Choroid plexus epithelial cell (primary cell): Measurements from ENCODE around the gene IGFBP5.

Experiments used
- DNase-seq: peaks from one replicate; pipeline ENCODE4 v3.0.0-alpha.2; 2010; ENCODE audit warnings: low read depth
- H3K4me3 ChIP-seq: 2 replicates; pipeline ENCODE4 v1.5.1; 2011; ENCODE audit warnings: low read depth, mild to moderate bottlenecking, control low read depth, low read length, moderate library complexity
- TF ChIP-seq, protein P1 (sequence below): conservative IDR thresholded peaks from 2 replicates; pipeline ENCODE4 v1.5.1; 2011; ENCODE audit warnings: low read depth, mild to moderate bottlenecking, control low read depth, inconsistent platforms, low read length, moderate library complexity

IGFBP5 gene

DNA sequence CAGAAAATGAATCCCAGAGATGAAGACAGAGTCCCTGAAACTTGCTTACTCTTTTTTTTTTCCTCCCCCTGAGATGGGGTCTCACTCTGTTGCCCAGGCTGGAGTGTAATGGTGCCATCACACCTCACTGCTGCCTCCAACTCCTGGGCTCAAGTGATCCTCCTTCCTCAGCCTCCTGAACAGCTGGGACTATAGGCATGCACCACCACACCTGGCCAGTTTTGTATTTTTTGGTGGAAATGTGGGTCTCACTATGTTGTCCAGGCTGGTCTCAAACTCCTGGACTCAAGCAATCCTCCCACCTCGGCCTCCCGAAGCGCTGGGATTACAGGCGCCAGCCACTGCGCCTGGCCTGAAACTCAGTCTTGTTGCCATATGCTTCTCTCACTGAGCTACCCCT is 34.3 kb downstream of the IGFBP5 start:
- no peak for DNase-seq
- no peak overlapping the region for H3K4me3 ChIP-seq
- TF ChIP-seq, protein P1, sequence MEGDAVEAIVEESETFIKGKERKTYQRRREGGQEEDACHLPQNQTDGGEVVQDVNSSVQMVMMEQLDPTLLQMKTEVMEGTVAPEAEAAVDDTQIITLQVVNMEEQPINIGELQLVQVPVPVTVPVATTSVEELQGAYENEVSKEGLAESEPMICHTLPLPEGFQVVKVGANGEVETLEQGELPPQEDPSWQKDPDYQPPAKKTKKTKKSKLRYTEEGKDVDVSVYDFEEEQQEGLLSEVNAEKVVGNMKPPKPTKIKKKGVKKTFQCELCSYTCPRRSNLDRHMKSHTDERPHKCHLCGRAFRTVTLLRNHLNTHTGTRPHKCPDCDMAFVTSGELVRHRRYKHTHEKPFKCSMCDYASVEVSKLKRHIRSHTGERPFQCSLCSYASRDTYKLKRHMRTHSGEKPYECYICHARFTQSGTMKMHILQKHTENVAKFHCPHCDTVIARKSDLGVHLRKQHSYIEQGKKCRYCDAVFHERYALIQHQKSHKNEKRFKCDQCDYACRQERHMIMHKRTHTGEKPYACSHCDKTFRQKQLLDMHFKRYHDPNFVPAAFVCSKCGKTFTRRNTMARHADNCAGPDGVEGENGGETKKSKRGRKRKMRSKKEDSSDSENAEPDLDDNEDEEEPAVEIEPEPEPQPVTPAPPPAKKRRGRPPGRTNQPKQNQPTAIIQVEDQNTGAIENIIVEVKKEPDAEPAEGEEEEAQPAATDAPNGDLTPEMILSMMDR, result no peak

GRCh38 chr2:216660496-216660895 is 34.9 kb downstream of the IGFBP5 start:
- no peak overlapping the region for H3K4me3 ChIP-seq
- DNase-seq, result no peak
- TF ChIP-seq, protein P1, result no peak

DNA sequence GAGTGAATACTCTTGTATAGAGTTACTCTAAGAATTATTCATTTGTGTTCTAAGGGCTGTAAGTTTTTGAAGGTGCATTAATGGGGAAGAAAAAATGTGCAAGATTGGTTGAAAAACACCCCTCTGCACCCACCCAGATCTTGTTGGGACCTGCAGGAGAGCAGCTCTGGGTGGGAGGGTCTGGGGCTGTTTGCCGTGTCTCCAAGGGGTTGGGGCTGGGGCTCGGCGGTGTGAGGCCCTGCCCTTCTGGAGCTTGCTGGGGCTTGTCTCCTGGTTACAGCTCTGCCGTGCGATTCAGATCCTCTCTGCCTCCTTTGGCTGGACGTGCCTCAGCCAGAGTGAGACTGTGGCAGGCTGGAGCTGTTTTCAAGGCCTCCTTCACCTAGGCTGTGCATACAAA is 36.1 kb downstream of the IGFBP5 start:
- no peak overlapping the region for H3K4me3 ChIP-seq
- no peak for DNase-seq
- TF ChIP-seq, protein P1, result no peak

GRCh38 chr2:216658757-216659156 is 36.6 kb downstream of the IGFBP5 start:
- TF ChIP-seq, protein P1, result no peak
- no peak overlapping the region for H3K4me3 ChIP-seq
- no peak for DNase-seq

DNA sequence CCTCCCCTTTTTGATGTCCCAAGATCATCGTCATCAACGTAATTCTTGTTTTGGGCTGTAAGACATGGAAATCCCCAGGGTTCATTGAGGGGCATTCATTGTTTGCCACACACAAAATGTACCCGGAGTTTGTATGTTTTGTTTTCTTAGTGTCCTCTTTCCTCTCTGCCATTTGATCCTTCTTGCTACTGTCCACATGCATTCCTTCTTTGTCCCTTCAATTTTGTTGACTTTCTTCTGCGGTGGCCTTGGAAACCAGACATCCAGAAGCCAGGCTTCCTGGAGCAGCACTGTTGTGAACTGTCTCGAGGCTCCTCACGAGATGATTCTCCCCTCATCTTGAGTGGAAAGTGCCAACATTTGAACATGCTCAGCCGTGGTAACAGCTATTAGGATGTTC is 37.4 kb downstream of the IGFBP5 start:
- TF ChIP-seq, protein P1, result no peak
- peak; percentile 35 for DNase-seq

GRCh38 chr2:216657086-216657855 is 38.1 kb downstream of the IGFBP5 start:
- DNase-seq, result no peak
- TF ChIP-seq, protein P1, result no peak
- no peak overlapping the region for H3K4me3 ChIP-seq

More for the DNA sequence above, 37.4 kb downstream of the IGFBP5 start:
- no peak overlapping the region for H3K4me3 ChIP-seq

DNA sequence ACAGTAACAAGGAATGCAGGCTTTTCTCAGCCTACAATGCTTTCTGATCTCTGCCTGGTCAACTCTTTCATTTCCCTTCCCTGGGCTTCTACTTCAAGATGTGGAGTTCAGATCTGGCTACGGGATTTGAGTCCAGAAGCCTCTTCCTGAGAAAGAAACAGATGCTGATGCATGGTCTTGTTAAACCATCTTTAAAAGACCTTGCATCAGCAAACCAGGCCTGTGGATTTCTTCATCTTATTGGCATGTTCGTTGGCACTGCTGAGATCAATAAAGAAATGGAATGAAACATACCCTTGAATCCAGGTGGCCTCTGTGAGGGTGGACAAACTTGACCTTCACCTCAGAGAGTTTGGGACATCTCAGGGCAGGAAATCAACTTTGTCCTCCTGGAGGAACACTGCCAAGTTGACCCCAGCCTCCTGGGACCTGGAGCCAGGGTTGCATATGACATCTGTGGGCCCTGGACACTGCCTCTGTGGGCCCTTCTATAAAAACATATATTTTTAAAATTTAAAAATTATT is 40.8 kb downstream of the IGFBP5 start:
- DNase-seq, result peak; percentile 27
- TF ChIP-seq, protein P1, result no peak
- no peak overlapping the region for H3K4me3 ChIP-seq
